ENCODE data around the gene MED12L.

GRCh38 chr3:151296226-151296625, 210.8 kb downstream of the MED12L start:
- TF ChIP-seq CTCF (conservative IDR thresholded peaks at IDR 0.05) (no peak), EZH2 (IDR thresholded peaks at IDR 0.05; ENCODE audit: low read depth) (no peak)
